Measurements from ENCODE around the gene TRAK1.

- no peak for TF ChIP-seq CTCF (optimal IDR thresholded peaks at IDR 0.05 in 1 of 3, IDR thresholded peaks at IDR 0.05 in 1 of 3, conservative IDR thresholded peaks at IDR 0.05 in 1 of 3; ENCODE audit: extremely low read depth in 1 of 3, insufficient read depth in 2 of 3, low read length in 3 of 3)
- no peak for TF ChIP-seq EZH2 (IDR thresholded peaks at IDR 0.05; ENCODE audit: low read length)
These were observed 37.7 kb upstream of the TRAK1 start for GRCh38 chr3:42053476-42053875.
